Measurements from ENCODE around the gene STPG2. TPM values are rescaled to one million over a fixed set of nuclear protein-coding genes. Genes with fewer than 3 reads are reported as not detected.

STPG2 gene
- total RNA-seq, 4 donors from 2014 or later, result 0.79 to 1.2 TPM; not detected in 2

- in situ Hi-C loops (cut with MboI; ENCODE audit: low pct_ligation_motif_present in 1 of 4, low pct_unique_long_range_greater_than_20kb in 1 of 4, low sequenced_read_pairs in 3 of 4), result no loop called here
- Histone ChIP-seq H3K27ac (no peak overlapping the region), H3K36me3 (no peaks in the 10 kb centered on the region), H3K4me3 (no peak overlapping the region), H3K9me3 (no peaks in the 10 kb centered on the region), H3K27me3 (no peaks in the 10 kb centered on the region), H3K4me1 (no peaks in the 10 kb centered on the region)
- no peak for TF ChIP-seq POLR2A (IDR thresholded peaks at IDR 0.05)
- TF ChIP-seq EP300 (IDR thresholded peaks at IDR 0.05; ENCODE audit: low read depth), result no peak
- TF ChIP-seq POLR2AphosphoS5 (IDR thresholded peaks at IDR 0.05), result no peak
- TF ChIP-seq, protein P1, sequence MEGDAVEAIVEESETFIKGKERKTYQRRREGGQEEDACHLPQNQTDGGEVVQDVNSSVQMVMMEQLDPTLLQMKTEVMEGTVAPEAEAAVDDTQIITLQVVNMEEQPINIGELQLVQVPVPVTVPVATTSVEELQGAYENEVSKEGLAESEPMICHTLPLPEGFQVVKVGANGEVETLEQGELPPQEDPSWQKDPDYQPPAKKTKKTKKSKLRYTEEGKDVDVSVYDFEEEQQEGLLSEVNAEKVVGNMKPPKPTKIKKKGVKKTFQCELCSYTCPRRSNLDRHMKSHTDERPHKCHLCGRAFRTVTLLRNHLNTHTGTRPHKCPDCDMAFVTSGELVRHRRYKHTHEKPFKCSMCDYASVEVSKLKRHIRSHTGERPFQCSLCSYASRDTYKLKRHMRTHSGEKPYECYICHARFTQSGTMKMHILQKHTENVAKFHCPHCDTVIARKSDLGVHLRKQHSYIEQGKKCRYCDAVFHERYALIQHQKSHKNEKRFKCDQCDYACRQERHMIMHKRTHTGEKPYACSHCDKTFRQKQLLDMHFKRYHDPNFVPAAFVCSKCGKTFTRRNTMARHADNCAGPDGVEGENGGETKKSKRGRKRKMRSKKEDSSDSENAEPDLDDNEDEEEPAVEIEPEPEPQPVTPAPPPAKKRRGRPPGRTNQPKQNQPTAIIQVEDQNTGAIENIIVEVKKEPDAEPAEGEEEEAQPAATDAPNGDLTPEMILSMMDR (IDR thresholded peaks at IDR 0.05), result no peak
- DNase-seq, result no peak
- intact Hi-C loops (cut with DNase I; ENCODE audit: low total_unique reads), result no loop called here
- 84 to 100% methylated on average over 1 to 2 of the region's 2 CpGs for WGBS, 2 donors (ENCODE audit: low coverage in 1 of 2)
Measured at GRCh38 chr4:97548943-97549583, 594.2 kb downstream of the STPG2 start.

- Histone ChIP-seq H3K4me3 (no peak overlapping the region), H3K9me3 (no peaks in the 10 kb centered on the region), H3K4me1 (no peaks in the 10 kb centered on the region), H3K27ac (no peak overlapping the region), H3K27me3 (no peaks in the 10 kb centered on the region), H3K36me3 (no peaks in the 10 kb centered on the region)
- no peak for TF ChIP-seq EP300 (IDR thresholded peaks at IDR 0.05; ENCODE audit: low read depth)
- no peak for TF ChIP-seq POLR2A (IDR thresholded peaks at IDR 0.05)
- no peak for TF ChIP-seq POLR2AphosphoS5 (IDR thresholded peaks at IDR 0.05)
- TF ChIP-seq, protein P1 (IDR thresholded peaks at IDR 0.05), result no peak
- DNase-seq, result no peak
- intact Hi-C loops (cut with DNase I; ENCODE audit: low total_unique reads), result no loop called here
- WGBS, 2 donors (ENCODE audit: low coverage in 1 of 2), result 57 to 88% methylated on average over 1 to 2 of the region's 2 CpGs
- in situ Hi-C loops (cut with MboI; ENCODE audit: low pct_ligation_motif_present in 1 of 4, low pct_unique_long_range_greater_than_20kb in 1 of 4, low sequenced_read_pairs in 3 of 4), result no loop called here
Measured at GRCh38 chr4:97548186-97548585, 595.1 kb downstream of the STPG2 start.

DNA sequence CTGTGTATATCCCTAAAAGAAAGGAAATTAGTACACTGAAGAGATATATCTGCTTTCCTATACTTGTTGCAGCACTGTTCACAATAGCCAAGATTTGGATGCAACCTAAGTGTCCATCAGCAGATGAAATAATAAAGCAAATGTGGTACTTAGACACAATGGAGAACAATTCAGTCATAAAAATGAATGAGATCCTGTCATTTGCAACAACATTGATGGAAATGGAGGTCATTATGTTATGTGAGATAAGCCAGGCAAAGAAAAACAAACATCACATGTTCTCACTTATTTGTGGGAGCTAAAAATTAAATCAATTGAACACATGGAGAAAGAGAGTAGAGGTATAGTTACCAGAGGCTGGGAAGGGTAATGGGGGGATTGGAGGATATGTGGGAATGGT lies 611.9 kb downstream of the STPG2 start:
- H3K36me3 ChIP-seq, result no peaks in the 10 kb centered on the region
- in situ Hi-C loops (cut with MboI; ENCODE audit: low pct_ligation_motif_present in 1 of 4, low pct_unique_long_range_greater_than_20kb in 1 of 4, low sequenced_read_pairs in 3 of 4), result no loop called here
- TF ChIP-seq POLR2A (IDR thresholded peaks at IDR 0.05) (no peak), EP300 (IDR thresholded peaks at IDR 0.05; ENCODE audit: low read depth) (no peak), POLR2AphosphoS5 (IDR thresholded peaks at IDR 0.05) (no peak)
- TF ChIP-seq, protein P1 (IDR thresholded peaks at IDR 0.05), result no peak
- H3K27me3 ChIP-seq, result no peaks in the 10 kb centered on the region
- no peak for DNase-seq
- no peak overlapping the region for H3K27ac ChIP-seq
- intact Hi-C loops (cut with DNase I; ENCODE audit: low total_unique reads), result no loop called here
- H3K4me1 ChIP-seq, result no peaks in the 10 kb centered on the region
- no peaks in the 10 kb centered on the region for H3K9me3 ChIP-seq
- H3K4me3 ChIP-seq, result no peak overlapping the region

DNA sequence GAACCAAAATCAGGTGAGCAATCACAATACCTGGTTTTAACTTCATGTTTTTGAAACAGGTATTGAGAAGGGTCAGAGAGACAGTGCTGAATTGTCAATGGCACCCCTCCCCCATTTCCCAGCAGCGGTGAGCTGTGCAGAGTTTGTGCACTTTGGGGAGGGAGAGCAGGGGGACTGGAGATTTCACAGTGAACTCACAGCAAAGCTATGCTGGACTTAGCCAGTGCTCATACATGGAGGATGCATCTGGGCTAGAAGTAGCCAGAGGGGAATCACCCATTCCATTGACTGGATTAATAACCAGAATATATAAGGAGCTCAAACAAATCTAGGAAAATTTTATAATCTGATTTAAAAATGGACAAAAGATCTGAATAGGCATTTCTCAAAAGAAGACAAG lies 612.6 kb downstream of the STPG2 start:
- in situ Hi-C loops (cut with MboI; ENCODE audit: low pct_ligation_motif_present in 1 of 4, low pct_unique_long_range_greater_than_20kb in 1 of 4, low sequenced_read_pairs in 3 of 4), result no loop called here
- intact Hi-C loops (cut with DNase I; ENCODE audit: low total_unique reads), result no loop called here

More for the DNA sequence above, 612.6 kb downstream of the STPG2 start:
- Histone ChIP-seq H3K36me3 (no peaks in the 10 kb centered on the region), H3K27ac (no peak overlapping the region), H3K4me1 (no peaks in the 10 kb centered on the region), H3K4me3 (no peak overlapping the region), H3K9me3 (no peaks in the 10 kb centered on the region), H3K27me3 (no peaks in the 10 kb centered on the region)
- 74% methylated on average over 1 of the region's 1 CpG; no CpG with 5 or more reads in 1 of the 2 donors for WGBS, 2 donors (ENCODE audit: low coverage in 1 of 2)
- DNase-seq, result no peak
- TF ChIP-seq POLR2A (IDR thresholded peaks at IDR 0.05) (no peak), EP300 (IDR thresholded peaks at IDR 0.05; ENCODE audit: low read depth) (no peak), POLR2AphosphoS5 (IDR thresholded peaks at IDR 0.05) (no peak)
- TF ChIP-seq, protein P1 (IDR thresholded peaks at IDR 0.05), result no peak

Measured in transverse colon (tissue), 4 donors.